AG08395 (cell line): Measurements from ENCODE around the gene PDSS2.
"Not testable (repeated sequence)": the region's sequence is repeated elsewhere in the genome, so short reads cannot be mapped to it uniquely, and the experiment has no call there.

Source experiments
- DNase-seq: peaks from one replicate; pipeline ENCODE4 v3.0.0; 2012; ENCODE audit warnings: mixed read lengths, low spot score

PDSS2 gene

GRCh38 chr6:107459283-107460082, at the start of gene PDSS2:
Gene PDSS2, minus strand, starts transcription at chr6:107459564. Its CDS starts 279 bp downstream, at chr6:107459285.
- DNase-seq, result peak; percentile 98

- DNase-seq, result no peak
These were observed 46.8 kb upstream of the PDSS2 start for GRCh38 chr6:107506145-107506544.

DNA sequence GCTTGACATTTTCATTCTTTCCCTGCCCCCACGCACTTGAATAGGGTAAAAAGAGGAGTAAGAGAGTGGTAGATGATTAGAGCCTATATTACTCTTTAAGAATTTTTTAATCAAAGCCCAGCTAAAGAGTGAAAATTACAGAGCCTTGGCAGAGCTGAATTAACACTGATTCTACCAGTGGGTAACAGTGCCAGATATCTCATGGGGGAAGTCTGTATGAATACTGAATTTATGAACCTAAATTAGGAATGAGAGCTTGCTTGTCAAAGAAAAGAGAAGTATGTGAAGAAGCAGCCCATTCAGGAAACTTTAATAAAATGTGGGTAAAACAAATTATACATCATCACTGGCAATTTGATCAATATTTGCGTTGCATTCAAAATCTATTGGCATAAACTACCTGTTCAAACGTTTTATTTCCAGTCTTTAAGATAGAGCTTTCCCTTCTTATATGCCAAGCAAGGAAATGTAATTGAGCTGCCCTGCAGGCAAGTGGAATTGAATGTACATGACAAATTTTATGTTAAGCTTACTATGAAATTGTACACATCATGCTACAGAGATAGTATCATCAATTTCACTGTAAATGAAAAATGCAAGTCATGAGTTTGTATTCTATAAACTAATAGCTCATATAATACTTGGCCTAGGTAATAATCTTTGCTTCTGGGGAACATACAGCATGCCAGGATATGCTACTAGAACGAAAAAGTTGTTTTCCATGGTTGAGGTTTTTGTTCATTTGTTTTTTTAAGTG, 45.1 kb upstream of the PDSS2 start:
- no peak for DNase-seq

- DNase-seq, result no peak
These were observed 37.7 kb upstream of the PDSS2 start for GRCh38 chr6:107496892-107497684.

- DNase-seq, result no peak
These were observed 36.6 kb upstream of the PDSS2 start for GRCh38 chr6:107495971-107496370.

GRCh38 chr6:107495196-107495643, 35.9 kb upstream of the PDSS2 start:
- DNase-seq, result no peak

DNA sequence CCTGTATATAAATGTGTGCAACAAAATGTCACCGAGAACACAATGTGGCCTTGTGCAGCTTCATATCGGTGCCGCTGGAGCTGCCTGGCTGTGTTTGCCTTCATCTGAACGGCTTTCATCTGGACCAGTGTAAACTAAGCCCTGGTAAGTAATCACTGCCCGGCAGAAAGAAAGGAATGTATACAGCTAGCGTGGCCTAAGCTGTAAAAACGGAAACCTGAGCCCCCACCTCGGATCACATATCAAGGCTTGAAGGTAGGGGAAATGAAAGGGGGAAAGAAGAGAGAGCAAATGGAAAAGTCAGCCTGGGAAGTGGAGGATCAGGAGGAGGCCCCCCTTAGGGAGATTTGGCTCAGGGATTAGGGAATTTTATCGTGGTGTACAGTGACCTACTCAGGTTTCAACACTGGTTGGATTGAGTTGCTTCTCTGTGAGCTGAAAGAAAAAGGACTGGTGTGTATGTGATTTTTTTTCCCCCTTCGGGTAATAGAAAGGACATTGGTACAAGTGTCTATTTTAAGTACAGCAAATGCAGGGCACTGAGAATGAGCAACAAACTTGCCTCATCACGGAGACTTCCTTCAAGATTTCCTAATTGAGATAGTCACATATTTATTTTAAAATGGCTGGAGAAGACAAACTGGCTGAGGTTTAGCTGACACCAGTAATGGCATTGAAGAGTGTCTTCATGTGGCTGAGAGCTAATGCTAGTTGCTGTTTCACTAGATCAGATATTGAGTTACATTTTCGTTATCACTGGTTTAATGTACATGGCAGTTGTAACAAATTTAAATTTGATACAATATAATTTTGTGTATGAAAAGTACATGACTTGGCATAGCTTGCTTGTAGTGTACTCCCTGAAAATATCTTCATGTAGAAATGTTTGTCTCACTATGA, 34.0 kb upstream of the PDSS2 start:
- no peak for DNase-seq

DNA sequence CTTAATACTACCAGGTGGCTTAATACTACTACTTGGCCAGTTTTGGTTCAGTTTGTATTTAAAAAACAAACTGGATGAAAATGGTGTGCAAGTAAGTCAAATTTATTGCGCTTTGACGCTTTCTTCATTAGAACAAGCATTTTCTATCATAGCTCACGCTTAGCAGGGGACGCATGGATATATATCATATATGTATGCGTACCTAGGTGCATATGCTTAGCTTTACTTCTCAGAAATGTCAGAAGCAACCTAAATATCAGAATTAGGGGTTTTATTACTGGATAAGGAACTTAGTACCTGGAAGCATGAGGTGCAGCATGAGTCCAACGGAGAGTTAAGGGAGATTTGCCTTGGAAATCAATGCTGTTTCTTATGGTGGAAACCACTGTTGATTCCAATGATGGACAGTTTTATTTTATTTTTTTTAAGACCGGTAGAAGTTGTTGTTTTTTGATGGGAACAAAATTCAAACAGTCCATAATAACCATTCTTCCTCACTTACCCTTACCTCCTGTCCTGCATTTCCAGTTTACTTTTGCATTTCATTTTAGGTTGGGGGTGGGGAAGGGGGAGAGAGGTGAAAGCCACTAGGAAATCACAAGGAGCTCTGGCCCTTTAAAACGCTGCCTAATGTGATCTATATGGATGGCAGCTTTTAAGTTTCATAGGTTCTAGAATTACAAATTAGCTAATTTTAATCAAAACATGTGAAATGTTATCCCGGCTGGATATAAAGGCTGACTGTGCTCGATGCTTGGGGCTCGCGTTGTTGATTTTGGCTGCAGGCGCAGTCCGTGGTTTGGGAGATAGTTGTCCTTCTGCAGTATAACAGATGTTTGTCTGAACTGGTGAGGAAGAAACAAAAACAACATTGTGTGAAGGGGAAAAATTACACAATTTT, 32.6 kb upstream of the PDSS2 start:
- peak; percentile 46 for DNase-seq

DNA sequence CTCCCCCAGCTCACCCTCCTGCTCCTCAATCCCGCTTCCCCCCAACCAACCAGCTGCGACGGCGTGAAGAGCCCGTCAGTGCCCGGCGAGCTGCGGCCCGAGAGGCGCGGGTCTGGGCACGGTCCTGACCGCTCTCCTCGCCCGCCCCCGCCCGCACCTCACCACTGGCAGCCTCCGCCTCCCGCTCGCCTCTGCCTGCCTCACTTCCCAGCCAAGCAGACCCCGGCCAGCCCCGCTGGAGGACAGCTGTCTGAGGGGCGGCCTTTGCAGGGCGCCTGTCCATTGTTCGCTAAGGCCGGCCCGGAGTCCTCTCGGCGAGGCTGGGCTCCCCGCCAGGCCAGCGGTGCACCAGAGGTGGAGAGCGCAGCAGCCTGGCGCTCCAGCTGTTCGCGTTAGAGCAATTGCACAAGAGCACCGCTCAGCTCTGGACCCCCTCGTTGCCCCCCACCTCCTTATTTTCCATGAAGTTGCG, 31.8 kb upstream of the PDSS2 start:
- peak; percentile 25 for DNase-seq

DNA sequence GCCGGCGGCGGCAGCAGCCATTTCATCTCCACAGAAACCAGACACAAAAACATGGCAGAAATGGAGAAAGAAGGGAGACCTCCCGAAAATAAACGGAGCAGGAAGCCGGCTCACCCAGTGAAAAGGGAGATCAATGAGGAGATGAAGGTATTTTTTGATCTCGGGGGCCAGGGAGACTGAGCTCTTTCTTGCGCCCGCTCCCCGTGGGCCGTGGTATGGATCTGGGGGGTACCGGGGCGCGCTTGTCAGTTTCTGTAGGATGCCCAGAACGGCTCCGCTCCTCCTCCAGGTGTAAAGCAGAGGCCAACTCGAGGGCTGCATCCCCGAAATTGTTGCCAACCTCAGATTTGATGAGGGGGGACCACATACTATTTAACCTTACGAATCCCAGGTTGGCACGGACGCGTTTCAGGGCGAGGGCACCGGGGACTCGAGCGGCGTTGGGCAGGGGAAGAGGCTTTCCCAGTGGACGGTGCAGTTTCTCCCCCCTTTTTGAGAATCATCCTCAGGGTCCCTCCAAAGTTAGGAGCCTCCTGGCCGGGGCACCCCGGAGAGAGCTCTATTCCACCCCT, 31.3 kb upstream of the PDSS2 start:
- DNase-seq, result no peak

DNA sequence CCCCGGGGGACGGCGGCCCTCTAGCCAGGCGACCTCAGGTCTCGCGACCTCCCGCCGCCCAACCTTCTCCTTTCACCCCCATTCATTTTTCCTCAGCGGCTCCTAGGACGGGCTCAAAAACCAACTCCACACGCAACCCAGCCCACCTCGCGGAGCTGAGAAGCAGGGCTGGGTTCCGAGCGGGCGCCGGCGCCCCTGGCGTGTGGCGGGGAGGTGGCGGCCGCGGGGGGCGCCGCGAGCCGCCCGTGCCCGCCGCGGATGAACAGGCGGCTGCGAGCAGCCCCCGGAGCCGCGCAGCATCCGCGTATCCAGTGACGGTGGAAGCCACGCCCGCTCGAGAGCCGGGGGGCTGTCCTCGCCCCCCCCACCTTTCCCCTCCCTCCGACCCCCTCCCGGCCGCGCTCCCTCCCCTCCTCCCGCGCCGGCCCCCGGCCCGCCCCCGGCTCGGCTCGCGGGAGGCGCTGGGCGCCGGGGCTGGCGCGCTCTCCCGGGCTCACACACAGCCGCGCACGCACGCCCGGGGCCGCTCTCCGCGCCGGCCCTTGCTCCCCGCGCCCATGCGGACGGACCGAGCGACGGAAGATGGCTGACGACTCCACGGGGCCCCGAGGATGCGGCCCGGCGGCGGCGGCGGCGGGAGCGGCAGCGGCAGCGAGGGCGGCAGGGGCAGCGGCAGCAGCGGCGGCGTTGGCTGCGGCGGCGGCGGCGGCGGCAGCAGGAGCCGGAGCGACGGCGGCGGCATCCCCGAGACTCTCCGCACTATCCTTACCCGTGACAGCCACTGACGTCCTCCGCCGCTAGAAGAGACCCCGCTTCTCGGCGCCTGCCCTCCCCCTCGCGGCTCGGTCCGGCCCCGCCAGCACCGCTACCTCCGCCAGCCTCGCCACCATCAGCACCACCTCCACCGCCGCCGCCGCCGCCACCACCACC, 30.5 kb upstream of the PDSS2 start, which contains the start of gene SOBP:
TSS of gene SOBP (plus strand) at position 482 of the 930 bp plus-strand sequence. CDS start 500 bp downstream, outside the sequence.
- peak; percentile 14 for DNase-seq

DNA sequence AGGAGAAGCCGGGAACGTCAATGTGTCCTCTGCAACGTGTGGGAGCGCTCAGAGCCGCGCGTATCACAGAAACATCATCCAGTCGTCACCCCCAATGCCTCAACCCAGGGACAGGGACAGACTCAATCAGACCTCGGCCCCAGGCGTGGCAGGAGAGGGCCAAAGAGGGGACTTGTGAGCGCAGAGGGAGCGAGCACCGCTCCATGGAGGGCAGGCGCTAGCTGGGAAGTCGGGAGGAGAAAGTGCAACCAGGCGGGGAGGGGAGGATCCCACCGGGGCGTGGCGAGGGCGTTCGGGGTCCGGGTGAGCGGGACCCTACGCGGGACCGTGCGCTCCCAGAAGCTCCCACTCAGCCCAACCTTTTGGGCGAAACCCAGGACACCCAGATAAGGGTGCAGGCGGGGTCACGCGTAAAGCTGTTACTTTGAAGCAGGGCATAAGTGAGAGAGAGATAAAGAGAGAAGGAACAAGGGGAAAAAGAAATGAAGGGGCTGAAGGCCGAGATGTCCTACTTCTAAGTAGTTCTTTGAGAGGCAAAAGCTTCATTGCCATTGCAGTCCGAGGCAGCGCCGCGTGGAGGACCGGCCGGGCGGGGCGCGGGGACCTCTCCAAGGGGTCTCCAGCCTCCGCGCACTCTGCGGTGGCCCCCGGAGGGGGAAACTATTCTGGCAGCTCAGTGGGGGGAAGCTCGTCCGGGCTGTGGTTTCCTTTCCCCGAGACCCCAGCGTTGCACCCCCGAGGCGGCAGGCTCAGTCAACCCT, 29.7 kb upstream of the PDSS2 start:
- DNase-seq, result peak; percentile 28

DNA sequence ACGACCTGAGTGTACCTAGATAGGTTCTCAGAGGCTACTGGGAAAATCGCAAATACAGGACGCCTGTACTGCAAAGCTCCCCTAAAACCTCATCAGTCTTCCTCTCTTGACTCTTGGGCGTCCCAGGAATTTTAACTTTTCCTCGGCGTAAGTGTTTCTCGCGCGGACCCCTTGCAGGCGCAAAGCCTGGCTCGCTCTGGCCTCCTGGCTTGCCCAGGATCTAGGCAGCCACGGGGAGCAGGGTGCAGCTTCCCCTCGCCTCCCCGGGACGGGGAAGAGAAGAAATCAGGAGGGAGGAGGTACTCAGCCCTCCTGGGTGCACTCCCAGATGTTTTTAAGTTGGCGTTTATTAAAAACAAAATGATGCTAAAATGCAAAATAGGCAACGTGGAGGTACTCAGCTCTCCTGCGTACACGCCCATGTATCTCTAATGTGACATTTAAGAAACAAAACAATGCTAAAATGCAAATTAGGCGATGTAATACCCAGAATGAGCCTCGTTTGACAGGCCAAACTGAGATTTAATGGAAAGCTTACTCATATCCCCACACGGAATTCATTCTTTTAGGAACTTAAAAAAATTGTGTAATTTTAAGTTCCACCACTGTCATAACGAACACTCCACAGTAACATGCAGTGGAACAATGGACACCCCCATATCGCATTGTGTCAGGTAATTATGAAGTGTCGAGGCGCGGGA, 29.0 kb upstream of the PDSS2 start:
- no peak for DNase-seq

GRCh38 chr6:107485157-107485556, 25.8 kb upstream of the PDSS2 start:
- no peak for DNase-seq

- no peak for DNase-seq
These were observed 19.8 kb upstream of the PDSS2 start for GRCh38 chr6:107479089-107479690.

DNA sequence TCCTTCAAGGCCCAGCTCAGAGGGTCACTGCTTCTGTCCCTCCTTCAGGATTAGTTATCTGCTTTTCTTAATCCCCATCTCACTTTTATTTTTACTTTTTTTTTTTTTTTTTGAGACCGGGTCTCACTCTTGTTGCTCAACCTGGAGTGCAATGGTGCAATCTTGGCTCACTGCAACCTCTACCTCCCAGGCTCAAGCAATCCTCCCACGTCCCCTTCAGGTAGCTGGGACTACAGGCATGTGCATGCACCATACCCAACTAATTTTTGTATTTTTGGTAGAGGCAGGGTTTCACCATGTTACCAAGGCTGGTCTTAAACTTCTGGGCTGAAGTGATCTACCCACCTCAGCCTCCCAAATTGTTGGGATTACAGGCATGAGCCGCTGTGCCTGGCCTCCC, 16.5 kb upstream of the PDSS2 start:
- not testable (repeated sequence) for DNase-seq

DNA sequence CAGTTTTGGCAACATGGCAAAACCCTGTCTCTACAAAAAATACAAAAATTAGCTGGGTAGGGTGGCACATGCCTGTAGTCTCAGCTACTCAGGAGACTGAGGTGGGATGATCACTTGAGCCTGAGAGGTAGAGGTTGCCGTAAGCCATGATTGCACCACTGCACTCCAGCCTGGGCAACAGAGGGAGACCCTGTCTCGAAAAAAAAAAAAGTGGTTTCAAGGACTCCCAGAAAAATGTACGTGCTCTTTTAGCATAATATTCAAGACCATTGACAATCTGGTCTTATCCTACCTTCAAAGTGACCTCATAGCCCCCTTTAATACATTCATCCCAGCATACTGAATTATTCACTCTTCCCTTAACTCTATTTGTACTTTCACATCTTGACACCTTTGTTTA, 16.0 kb upstream of the PDSS2 start:
- not testable (repeated sequence) for DNase-seq
